Anterior cingulate cortex (tissue), 58 donors: ENCODE results near the gene BHLHE23.

Experiments
- DNase-seq, 58 donors: peaks; one replicate each; lab custom pipeline; 2025; lab: John Stamatoyannopoulos, UW

The BHLHE23 gene

DNA sequence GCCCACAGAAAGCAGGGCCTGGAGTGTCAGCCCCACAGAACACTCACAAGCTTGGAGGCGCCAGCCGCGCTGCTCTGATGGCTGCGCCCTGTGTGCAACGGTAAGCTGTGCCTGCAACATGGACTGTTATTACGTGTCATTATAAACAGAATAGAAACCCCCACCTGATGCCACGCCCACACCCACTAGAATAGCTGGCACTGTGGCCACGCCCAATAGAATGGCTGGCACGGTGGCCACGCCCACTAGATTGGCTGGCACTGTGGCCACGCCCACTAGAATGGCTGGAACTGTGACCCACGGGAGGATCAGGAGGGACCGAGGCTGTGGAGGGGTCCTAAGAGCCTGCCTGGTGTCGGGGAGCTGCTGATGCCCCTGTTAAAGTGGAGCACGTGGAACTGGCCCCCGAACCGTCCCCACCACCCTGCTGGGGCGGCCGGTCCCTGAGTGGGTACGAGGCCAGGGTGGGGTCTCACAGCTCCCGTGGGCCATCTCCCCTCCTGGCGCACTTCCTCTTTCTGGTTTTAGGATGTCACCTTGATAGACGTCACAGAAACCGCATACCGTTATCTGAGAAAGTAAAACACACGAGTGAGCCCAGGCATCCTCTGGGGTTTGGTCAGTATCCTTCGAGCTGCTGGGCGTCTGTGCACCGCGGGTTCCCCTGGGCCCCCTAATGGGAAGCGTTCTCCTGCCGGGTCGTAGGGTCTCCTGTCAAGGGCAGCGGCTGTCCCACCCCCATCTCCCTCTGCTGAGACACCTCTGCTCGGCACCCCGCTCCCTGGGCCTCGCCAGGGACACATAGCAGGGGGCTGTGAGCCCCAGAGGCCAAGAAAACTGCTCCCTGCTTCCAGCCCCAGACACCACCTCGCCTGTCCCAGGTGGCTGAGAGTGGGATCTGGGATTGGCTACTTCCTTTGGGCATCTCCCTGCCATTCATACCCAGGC, 28.9 kb downstream of the BHLHE23 start:
- no peak for DNase-seq

- DNase-seq, result no peak
Observed at GRCh38 chr20:62976886-62977285, 29.9 kb downstream of the BHLHE23 start.

GRCh38 chr20:62975812-62976508, 30.8 kb downstream of the BHLHE23 start:
- DNase-seq, result no peak

GRCh38 chr20:62975251-62975760, 31.5 kb downstream of the BHLHE23 start:
- no peak for DNase-seq

- DNase-seq, result no peak
Observed at GRCh38 chr20:62972845-62973745, 33.7 kb downstream of the BHLHE23 start.

DNA sequence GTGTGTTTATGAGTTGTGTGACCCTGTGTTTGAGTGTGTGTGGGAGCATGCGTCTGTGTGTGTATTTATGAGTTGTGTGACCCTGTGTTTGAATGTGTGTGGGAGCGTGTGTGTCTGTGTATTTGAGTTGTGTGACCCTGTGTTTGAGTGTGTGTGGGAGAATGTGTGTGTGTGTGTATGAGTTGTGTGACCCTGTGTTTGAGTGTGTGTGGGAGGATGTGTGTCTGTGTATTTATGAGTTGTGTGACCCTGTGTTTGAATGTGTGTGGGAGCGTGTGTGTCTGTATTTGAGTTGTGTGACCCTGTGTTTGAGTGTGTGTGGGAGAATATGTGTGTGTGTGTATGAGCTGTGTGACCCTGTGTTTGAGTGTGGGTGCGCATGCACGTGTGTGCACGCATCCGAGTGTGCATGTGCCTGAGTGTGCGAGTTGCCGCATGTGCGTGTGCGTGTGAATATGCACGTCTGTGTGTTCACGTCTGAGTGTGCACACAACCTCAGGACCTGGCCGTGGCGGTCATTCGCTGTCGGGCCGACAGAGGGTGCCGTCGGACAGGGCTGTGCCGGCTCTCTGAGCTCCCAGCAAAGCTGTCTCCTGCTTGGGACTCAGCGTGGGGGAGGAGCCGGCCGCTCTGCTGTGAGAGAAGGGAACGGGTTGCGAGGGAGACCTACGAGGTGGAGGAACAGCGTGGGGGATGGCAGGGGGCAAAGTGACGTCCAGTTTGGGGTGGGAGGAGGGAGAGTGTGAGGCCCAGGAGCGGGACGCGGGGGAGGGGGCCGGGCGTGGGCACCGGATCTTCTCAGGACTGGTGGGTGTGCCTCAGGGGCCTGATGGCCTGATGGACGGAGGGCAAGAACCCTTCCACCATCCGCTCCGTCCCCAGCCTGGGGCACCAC, 34.6 kb downstream of the BHLHE23 start:
- DNase-seq, result peak in 56 of 58 donors; percentile 14 to 87 (median 64)

- DNase-seq, result no peak
Observed at GRCh38 chr20:62971211-62971949, 35.4 kb downstream of the BHLHE23 start.

DNA sequence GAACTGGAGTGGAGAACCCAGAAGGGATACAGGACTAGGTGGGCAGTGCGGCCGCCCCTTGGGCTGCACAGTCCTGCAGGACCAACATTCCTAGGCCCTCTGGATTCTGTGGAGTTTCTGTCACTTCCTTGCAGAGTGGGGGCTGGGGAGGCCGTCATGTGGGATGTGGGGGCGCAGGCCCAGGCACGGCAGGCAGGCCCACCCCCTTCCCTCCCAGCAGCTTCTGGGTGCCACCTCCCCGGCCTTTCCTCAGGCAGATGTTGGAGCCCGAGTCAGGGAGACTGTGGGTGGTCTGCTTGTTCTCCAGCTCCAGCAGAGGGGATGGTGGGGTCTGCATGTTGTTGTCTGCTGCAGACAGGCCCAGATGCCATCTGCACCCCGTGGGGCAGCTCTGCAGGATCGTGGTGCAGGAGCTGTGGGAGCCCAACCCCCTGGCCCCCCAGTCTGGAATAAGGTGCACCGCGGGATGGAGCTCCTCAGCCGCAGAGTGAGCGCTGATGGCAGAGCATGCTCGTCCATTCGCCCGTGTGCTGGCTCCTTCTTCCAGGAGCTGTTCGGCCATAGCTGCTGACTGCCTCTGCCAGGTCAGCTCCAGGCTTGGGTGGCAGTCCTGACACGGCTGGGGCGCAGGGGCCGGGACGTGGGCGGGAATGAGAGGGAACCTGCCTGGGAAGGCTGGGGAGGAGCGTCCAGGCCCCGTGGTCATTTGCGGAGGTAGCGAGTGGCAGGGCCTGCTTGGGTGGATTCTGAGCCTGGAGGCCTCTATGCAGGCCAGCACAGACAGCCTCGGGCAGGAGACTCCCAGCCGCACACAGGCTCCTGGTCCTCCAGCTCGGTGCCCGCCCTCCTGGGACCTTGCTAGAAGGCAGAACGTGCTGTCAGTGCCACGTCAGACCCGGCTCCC, 36.2 kb downstream of the BHLHE23 start:
- no peak for DNase-seq

- no peak for DNase-seq
Observed at GRCh38 chr20:62969939-62970306, 36.8 kb downstream of the BHLHE23 start.

GRCh38 chr20:62969179-62969760, 37.5 kb downstream of the BHLHE23 start:
- no peak for DNase-seq

DNA sequence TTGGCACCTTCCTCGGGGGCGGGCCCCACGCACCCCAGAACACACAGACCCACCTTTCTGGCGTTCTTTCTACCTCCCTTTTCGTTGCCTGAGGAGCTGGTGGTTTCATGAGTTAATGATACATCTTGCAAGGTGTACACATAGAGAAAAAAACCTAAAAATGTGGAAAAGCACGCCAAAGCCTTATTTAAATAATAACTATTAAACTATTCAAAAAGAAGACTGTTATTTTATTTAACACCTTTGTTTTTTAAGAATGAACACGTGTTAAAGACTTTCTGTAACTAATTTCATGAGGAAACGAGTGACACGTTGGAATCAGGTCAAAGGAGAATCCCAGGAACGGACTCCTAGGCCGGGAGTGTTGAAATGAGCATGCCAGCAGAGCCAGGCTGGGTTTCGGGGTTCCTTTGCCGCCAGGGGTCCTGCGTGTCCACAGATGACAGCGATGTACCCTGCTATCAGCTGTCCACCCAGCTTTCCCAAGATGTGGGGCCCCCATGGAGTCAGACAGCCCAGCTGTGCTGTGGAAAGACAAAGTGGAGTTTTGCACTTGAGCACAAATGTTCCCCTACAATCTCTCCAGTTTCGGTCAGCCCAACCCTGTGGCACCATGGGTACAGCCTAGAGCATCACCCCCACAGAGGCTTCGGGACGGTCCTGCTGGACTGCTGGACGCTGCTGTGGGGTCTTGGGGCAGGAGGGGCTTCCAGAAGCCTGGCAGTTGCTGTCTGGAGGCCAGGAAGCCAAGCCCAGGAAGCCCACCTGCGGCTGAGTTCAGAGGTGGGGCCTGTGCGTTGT, 38.2 kb downstream of the BHLHE23 start:
- no peak for DNase-seq

DNA sequence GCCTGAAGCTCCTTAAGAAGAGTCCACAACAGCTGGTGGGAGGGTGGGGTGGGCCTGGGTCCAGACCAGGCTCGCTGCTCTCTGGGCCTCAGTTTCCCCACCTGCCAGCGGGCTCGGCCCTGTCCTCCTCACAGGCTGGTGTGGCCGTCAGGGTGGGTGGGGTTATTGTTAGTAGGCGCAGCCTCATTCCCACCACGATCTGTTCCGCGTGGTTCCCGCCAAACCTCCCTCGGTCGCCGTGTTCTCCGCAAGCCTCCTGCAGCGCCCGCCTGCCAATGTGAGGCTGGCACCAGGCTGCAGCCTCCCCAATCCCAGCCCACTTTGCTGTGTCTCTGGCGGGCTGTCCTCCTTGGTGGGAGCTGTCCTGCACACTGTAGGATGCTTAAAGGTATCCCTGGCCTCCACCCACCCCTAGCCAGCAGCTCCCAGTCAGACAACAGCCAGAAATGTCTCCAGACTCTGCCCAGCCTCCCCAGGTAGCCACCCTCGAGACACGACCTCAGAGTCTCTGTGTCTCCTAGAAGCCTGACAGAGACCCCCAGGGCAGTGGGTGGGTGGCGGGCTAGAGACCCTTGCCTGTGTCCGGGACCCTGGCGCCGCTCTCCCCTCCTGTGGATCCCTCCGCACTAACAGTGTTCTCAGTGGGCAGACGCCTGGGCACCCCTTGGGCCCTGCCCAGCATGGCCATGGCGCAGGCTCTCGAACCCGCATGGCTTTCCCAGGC, 39.0 kb downstream of the BHLHE23 start:
- no peak for DNase-seq

GRCh38 chr20:62967149-62967501, 39.6 kb downstream of the BHLHE23 start:
- DNase-seq, result no peak

DNA sequence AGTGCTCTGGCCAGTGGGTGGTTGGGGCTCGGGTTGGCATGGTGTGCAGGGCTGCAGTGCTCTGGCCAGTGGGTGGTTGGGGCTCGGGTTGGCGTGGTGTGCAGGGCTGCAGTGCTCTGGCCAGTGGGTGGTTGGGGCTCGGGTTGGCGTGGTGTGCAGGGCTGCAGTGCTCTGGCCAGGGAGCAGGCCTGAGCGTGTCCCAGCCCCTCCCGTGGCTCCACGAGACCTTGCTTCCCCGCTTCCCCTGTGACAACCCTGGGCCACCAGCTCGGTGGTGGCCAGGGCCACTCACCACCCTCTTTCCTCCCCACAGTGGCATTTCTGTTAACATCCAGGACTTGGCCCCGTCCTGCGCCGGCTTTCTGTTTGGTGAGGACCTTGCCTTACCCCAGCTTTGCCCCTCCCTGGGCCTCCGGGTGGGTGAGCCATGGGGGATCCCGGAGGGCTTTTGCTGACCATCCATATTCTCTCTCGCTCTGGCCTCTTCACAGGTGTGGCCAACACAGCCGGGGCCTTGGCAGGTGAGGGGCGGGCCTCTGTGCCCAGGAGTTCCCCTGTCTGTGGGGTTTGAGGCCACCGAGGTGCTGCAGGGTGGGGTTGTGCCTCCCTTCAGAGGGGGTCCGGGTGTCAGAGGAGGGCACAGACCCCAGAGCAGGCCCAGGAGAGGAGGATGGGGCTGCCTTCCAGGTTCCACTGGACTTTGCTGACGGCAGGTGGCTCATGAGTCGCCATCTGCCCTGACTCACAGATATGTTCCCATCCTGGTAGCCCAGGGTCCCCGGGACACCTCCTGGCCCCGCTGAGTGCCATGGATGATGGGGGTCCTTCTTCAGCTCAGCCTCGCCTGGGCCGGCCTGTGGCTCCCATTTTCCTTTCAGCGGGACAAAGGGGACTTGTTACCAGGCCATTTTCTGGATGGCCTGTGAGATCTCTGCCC, 40.3 kb downstream of the BHLHE23 start:
- DNase-seq, result no peak

- DNase-seq, result no peak
Observed at GRCh38 chr20:62965363-62965771, 41.4 kb downstream of the BHLHE23 start.
